SK-N-SH treated with all-trans-retinoic acid at 6 μM for 48 hours (cell line): ENCODE results near the gene MGAT5B.

Source experiments
- ATAC-seq: fragments of 200-7000 bp; cut with Tn5 transposase; 3 replicates; pipeline ENCODE4 v1.9.1; 2020; ENCODE audit warnings: mild to moderate bottlenecking, moderate library complexity
- BACH2 ChIP-seq: fragments of 250-450 bp; sonication (Bioruptor Pico); IDR thresholded peaks from 2 replicates; pipeline ENCODE4 v1.9.0; 2021; ENCODE audit warnings: mild to moderate bottlenecking, borderline replicate concordance
- CREB5 ChIP-seq: fragments of 250-450 bp; sonication (Bioruptor Pico); IDR thresholded peaks from 2 replicates; pipeline ENCODE4 v1.5.1; 2020; ENCODE audit warnings: low read depth, mild to moderate bottlenecking, moderate library complexity
- CSDC2 ChIP-seq: fragments of 250-450 bp; sonication (Bioruptor Pico); IDR thresholded peaks from 2 replicates; pipeline ENCODE4 v1.5.0; 2020; ENCODE audit warnings: mild to moderate bottlenecking, moderate library complexity
- CSRNP3 ChIP-seq: fragments of 250-450 bp; sonication (Bioruptor Pico); IDR thresholded peaks from 2 replicates; pipeline ENCODE4 v1.5.1; 2021; ENCODE audit warnings: mild to moderate bottlenecking, moderate library complexity
- ESRRG ChIP-seq: fragments of 250-450 bp; sonication (Bioruptor Pico); IDR thresholded peaks from 2 replicates; pipeline ENCODE4 v1.6.1; 2021; ENCODE audit warnings: mild to moderate bottlenecking
- GLIS3 ChIP-seq: fragments of 250-450 bp; sonication (Bioruptor Pico); IDR thresholded peaks from 2 replicates; pipeline ENCODE4 v1.5.0; 2020; ENCODE audit warnings: mild to moderate bottlenecking, moderate library complexity
- ISL1 ChIP-seq: fragments of 250-450 bp; sonication (Bioruptor Pico); IDR thresholded peaks from 2 replicates; pipeline ENCODE4 v2.1.2; 2022; ENCODE audit warnings: mild to moderate bottlenecking, moderate library complexity
- OSR1 ChIP-seq: fragments of 250-450 bp; sonication (Bioruptor Pico); IDR thresholded peaks from 2 replicates; pipeline ENCODE4 v1.8.0; 2022; ENCODE audit warnings: moderate library complexity, mild to moderate bottlenecking, inconsistent platforms
- PATZ1 ChIP-seq: fragments of 250-450 bp; sonication (Bioruptor Pico); IDR thresholded peaks from 2 replicates; pipeline ENCODE4 v1.8.0; 2020; ENCODE audit warnings: mild to moderate bottlenecking, moderate library complexity, borderline replicate concordance
- PPARA ChIP-seq: fragments of 250-450 bp; sonication (Bioruptor Pico); IDR thresholded peaks from 2 replicates; pipeline ENCODE4 v1.5.0; 2020; ENCODE audit warnings: mild to moderate bottlenecking, borderline replicate concordance
- RARB ChIP-seq: fragments of 250-450 bp; sonication (Bioruptor Pico); IDR thresholded peaks from 2 replicates; pipeline ENCODE4 v1.8.0; 2021; ENCODE audit warnings: mild to moderate bottlenecking, moderate library complexity
- SNAI2 ChIP-seq: fragments of 250-450 bp; sonication (Bioruptor Pico); IDR thresholded peaks from 2 replicates; pipeline ENCODE4 v1.5.0; 2020; ENCODE audit warnings: mild to moderate bottlenecking, moderate library complexity
- TCF4 ChIP-seq: fragments of 250-450 bp; sonication (Bioruptor Pico); IDR thresholded peaks from 2 replicates; pipeline ENCODE4 v1.8.0; 2021; ENCODE audit warnings: mild to moderate bottlenecking, moderate library complexity, borderline replicate concordance
- TOX ChIP-seq: fragments of 250-450 bp; sonication (Bioruptor Pico); IDR thresholded peaks from 2 replicates; pipeline ENCODE4 v1.8.0; 2021; ENCODE audit warnings: mild to moderate bottlenecking, moderate library complexity, borderline replicate concordance
- ZC3H10 ChIP-seq: fragments of 250-450 bp; sonication (Bioruptor Pico); IDR thresholded peaks from 2 replicates; pipeline ENCODE4 v1.5.1; 2021; ENCODE audit warnings: mild to moderate bottlenecking, moderate library complexity
- ZFP3 ChIP-seq: fragments of 250-450 bp; sonication (Bioruptor Pico); IDR thresholded peaks from 2 replicates; pipeline ENCODE4 v1.5.0; 2020; ENCODE audit warnings: mild to moderate bottlenecking, moderate library complexity
- ZFP30 ChIP-seq: fragments of 450-650 bp; formaldehyde crosslinking; IDR thresholded peaks from 2 replicates; pipeline ENCODE4 v1.5.0; 2022; ENCODE audit warnings: mild to moderate bottlenecking, moderate library complexity
- ZNF565 ChIP-seq: fragments of 450-650 bp; formaldehyde crosslinking; conservative IDR thresholded peaks from 2 replicates; pipeline ENCODE4 v1.5.0; 2020; ENCODE audit warnings: low read depth, mild to moderate bottlenecking, moderate library complexity
- ZNF70 ChIP-seq: fragments of 450-650 bp; formaldehyde crosslinking; IDR thresholded peaks from 2 replicates; pipeline ENCODE4 v1.5.0; 2020; ENCODE audit warnings: mild to moderate bottlenecking, moderate library complexity
- ZNF8 ChIP-seq: fragments of 450-650 bp; formaldehyde crosslinking; IDR thresholded peaks from 2 replicates; pipeline ENCODE4 v1.5.0; 2020; ENCODE audit warnings: mild to moderate bottlenecking, moderate library complexity
- TF ChIP-seq, protein P1 (sequence below): fragments of 250-450 bp; sonication (Bioruptor Pico); IDR thresholded peaks from 2 replicates; pipeline ENCODE4 v1.5.0; 2020; ENCODE audit warnings: mild to moderate bottlenecking, moderate library complexity
- TF ChIP-seq, protein P2 (sequence below): fragments of 250-450 bp; sonication (Bioruptor Pico); IDR thresholded peaks from 2 replicates; pipeline ENCODE4 v1.8.0; 2021; ENCODE audit warnings: low read depth, mild to moderate bottlenecking, moderate library complexity, borderline replicate concordance

The MGAT5B gene

GRCh38 chr17:76833747-76834146 is 34.5 kb upstream of the MGAT5B start:
- TF ChIP-seq ZNF565 = no peak
- TF ChIP-seq RARB = no peak
- no peak for TF ChIP-seq TCF4 (CRISPR knock-in tag)
- TF ChIP-seq CSDC2 (CRISPR knock-in tag) = no peak
- TF ChIP-seq SNAI2 (CRISPR knock-in tag) = no peak
- no peak for ATAC-seq

- no peak for TF ChIP-seq ZFP3 (CRISPR knock-in tag)
- no peak for TF ChIP-seq SNAI2 (CRISPR knock-in tag)
- TF ChIP-seq ZC3H10 (CRISPR knock-in tag) = no peak
- TF ChIP-seq TOX = no peak
- no peak for TF ChIP-seq PATZ1 (CRISPR knock-in tag)
- TF ChIP-seq, protein P1, sequence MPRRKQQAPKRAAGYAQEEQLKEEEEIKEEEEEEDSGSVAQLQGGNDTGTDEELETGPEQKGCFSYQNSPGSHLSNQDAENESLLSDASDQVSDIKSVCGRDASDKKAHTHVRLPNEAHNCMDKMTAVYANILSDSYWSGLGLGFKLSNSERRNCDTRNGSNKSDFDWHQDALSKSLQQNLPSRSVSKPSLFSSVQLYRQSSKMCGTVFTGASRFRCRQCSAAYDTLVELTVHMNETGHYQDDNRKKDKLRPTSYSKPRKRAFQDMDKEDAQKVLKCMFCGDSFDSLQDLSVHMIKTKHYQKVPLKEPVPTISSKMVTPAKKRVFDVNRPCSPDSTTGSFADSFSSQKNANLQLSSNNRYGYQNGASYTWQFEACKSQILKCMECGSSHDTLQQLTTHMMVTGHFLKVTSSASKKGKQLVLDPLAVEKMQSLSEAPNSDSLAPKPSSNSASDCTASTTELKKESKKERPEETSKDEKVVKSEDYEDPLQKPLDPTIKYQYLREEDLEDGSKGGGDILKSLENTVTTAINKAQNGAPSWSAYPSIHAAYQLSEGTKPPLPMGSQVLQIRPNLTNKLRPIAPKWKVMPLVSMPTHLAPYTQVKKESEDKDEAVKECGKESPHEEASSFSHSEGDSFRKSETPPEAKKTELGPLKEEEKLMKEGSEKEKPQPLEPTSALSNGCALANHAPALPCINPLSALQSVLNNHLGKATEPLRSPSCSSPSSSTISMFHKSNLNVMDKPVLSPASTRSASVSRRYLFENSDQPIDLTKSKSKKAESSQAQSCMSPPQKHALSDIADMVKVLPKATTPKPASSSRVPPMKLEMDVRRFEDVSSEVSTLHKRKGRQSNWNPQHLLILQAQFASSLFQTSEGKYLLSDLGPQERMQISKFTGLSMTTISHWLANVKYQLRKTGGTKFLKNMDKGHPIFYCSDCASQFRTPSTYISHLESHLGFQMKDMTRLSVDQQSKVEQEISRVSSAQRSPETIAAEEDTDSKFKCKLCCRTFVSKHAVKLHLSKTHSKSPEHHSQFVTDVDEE = no peak
- no peak for TF ChIP-seq ISL1 (CRISPR knock-in tag)
- TF ChIP-seq GLIS3 (CRISPR knock-in tag) = no peak
- no peak for TF ChIP-seq CSRNP3 (CRISPR knock-in tag)
- TF ChIP-seq ESRRG (CRISPR knock-in tag) = no peak
- no peak for TF ChIP-seq RARB
- TF ChIP-seq CSDC2 (CRISPR knock-in tag) = no peak
- TF ChIP-seq PPARA (CRISPR knock-in tag) = no peak
- TF ChIP-seq ZNF8 (CRISPR knock-in tag) = no peak
- TF ChIP-seq ZFP30 = no peak
- TF ChIP-seq OSR1 (CRISPR knock-in tag) = no peak
- no peak for TF ChIP-seq ZNF70 (CRISPR knock-in tag)
- no peak for TF ChIP-seq ZNF565
- TF ChIP-seq, protein P2, sequence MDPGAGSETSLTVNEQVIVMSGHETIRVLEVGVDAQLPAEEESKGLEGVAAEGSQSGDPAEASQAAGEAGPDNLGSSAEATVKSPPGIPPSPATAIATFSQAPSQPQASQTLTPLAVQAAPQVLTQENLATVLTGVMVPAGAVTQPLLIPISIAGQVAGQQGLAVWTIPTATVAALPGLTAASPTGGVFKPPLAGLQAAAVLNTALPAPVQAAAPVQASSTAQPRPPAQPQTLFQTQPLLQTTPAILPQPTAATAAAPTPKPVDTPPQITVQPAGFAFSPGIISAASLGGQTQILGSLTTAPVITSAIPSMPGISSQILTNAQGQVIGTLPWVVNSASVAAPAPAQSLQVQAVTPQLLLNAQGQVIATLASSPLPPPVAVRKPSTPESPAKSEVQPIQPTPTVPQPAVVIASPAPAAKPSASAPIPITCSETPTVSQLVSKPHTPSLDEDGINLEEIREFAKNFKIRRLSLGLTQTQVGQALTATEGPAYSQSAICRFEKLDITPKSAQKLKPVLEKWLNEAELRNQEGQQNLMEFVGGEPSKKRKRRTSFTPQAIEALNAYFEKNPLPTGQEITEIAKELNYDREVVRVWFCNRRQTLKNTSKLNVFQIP (CRISPR knock-in tag) = no peak
These were observed 33.3 kb upstream of the MGAT5B start for GRCh38 chr17:76834870-76835269.

GRCh38 chr17:76840443-76840767 is 27.8 kb upstream of the MGAT5B start:
- ATAC-seq = peak; percentile 19; the same call in 2 of the 3 replicates
- TF ChIP-seq RARB (no peak), PATZ1 (CRISPR knock-in tag) (no peak), SNAI2 (CRISPR knock-in tag) (no peak), TOX (no peak), ISL1 (CRISPR knock-in tag) (no peak), PPARA (CRISPR knock-in tag) (no peak), BACH2 (CRISPR knock-in tag) (no peak), ZNF8 (CRISPR knock-in tag) (no peak), CREB5 (CRISPR knock-in tag) (no peak), TCF4 (CRISPR knock-in tag) (no peak), ZNF565 (no peak), ZFP3 (CRISPR knock-in tag) (no peak), CSDC2 (CRISPR knock-in tag) (no peak), OSR1 (CRISPR knock-in tag) (no peak), CSRNP3 (CRISPR knock-in tag) (no peak), ZFP30 (no peak), ZC3H10 (CRISPR knock-in tag) (no peak)
- TF ChIP-seq, protein P2 (CRISPR knock-in tag) = no peak

More at GRCh38 chr17:76834870-76835269, 33.3 kb upstream of the MGAT5B start:
- no peak for ATAC-seq
